ENCODE results near the gene C3orf70.

GRCh38 chr3:185144784-185145183 is 8.1 kb downstream of the C3orf70 start:
- TF ChIP-seq CTCF (IDR thresholded peaks at IDR 0.05 in 8 of 11, conservative IDR thresholded peaks at IDR 0.05 in 3 of 11), result no peak
- no peak for TF ChIP-seq POLR2A (IDR thresholded peaks at IDR 0.05)
- no peak for TF ChIP-seq POLR2AphosphoS5 (IDR thresholded peaks at IDR 0.05)

All from spleen (tissue), 7 donors.